Astrocyte (in vitro differentiated cells and primary cell): ENCODE measurements around the gene ABHD16B.

Experiments used
- CTCF ChIP-seq: IDR thresholded peaks from 2 replicates; pipeline ENCODE4 v1.5.1; 2011; ENCODE audit warnings: low read depth, mild to moderate bottlenecking, inconsistent platforms, low read length, moderate library complexity; ENCODE audit not compliant: insufficient read depth
- EZH2 ChIP-seq: IDR thresholded peaks from 2 replicates; pipeline ENCODE4 v1.6.1; 2012; ENCODE audit warnings: mild to moderate bottlenecking, low read length, inconsistent platforms; ENCODE audit not compliant: insufficient read depth

- TF ChIP-seq CTCF (no peak), EZH2 (no peak)
Measured at GRCh38 chr20:63883201-63883593, 21.9 kb downstream of the ABHD16B start.
